ENCODE results near the gene ACSS1.
A peak's percentile ranks its signal among the peaks of the same experiment; 100 is the strongest.

The ACSS1 gene

GRCh38 chr20:24992487-24993205, 65.3 kb downstream of the ACSS1 start, which contains the start of gene APMAP:
Gene APMAP, minus strand, starts transcription at chr20:24992751. Its CDS starts 63 bp downstream, at chr20:24992688.
- peak; percentile 97 for DNase-seq

GRCh38 chr20:24991897-24992486, 65.9 kb downstream of the ACSS1 start:
- DNase-seq: peak; percentile 40

GRCh38 chr20:24990810-24991252, 67.1 kb downstream of the ACSS1 start:
- DNase-seq: no peak

- DNase-seq: no peak
These were observed 68.8 kb downstream of the ACSS1 start for GRCh38 chr20:24989162-24989561.

GRCh38 chr20:24987873-24988835, 69.8 kb downstream of the ACSS1 start:
- no peak for DNase-seq

GRCh38 chr20:24987244-24987643, 70.7 kb downstream of the ACSS1 start:
- no peak for DNase-seq

- DNase-seq: no peak
These were observed 71.4 kb downstream of the ACSS1 start for GRCh38 chr20:24986436-24987015.

- DNase-seq: no peak
These were observed 72.1 kb downstream of the ACSS1 start for GRCh38 chr20:24985802-24986201.

- DNase-seq: no peak
These were observed 72.8 kb downstream of the ACSS1 start for GRCh38 chr20:24984961-24985640.

GRCh38 chr20:24983896-24984295, 74.0 kb downstream of the ACSS1 start:
- no peak for DNase-seq

GRCh38 chr20:24981790-24982189, 76.1 kb downstream of the ACSS1 start:
- no peak for DNase-seq

- no peak for DNase-seq
These were observed 76.7 kb downstream of the ACSS1 start for GRCh38 chr20:24981282-24981681.

- DNase-seq: no peak
These were observed 77.5 kb downstream of the ACSS1 start for GRCh38 chr20:24980291-24981053.

- DNase-seq: no peak
These were observed 78.6 kb downstream of the ACSS1 start for GRCh38 chr20:24979036-24979960.

- DNase-seq: no peak
These were observed 79.4 kb downstream of the ACSS1 start for GRCh38 chr20:24978513-24978912.

- no peak for DNase-seq
These were observed 80.1 kb downstream of the ACSS1 start for GRCh38 chr20:24977797-24978196.

- no peak for DNase-seq
These were observed 80.6 kb downstream of the ACSS1 start for GRCh38 chr20:24977336-24977735.

GRCh38 chr20:24972341-24972740, 85.6 kb downstream of the ACSS1 start:
- DNase-seq: no peak

GRCh38 chr20:24971376-24972101, 86.4 kb downstream of the ACSS1 start:
- DNase-seq: peak; percentile 85

GRCh38 chr20:24970754-24971153, 87.2 kb downstream of the ACSS1 start:
- DNase-seq: no peak

Measured in NCI-H2171 treated with DMSO at 0.1 percent for 48 hours (cell line).